ENCODE measurements around the gene TP53TG5.
"Not testable (repeated sequence)": the region's sequence is repeated elsewhere in the genome, so short reads cannot be mapped to it uniquely, and the experiment has no call there.

Gene TP53TG5

DNA sequence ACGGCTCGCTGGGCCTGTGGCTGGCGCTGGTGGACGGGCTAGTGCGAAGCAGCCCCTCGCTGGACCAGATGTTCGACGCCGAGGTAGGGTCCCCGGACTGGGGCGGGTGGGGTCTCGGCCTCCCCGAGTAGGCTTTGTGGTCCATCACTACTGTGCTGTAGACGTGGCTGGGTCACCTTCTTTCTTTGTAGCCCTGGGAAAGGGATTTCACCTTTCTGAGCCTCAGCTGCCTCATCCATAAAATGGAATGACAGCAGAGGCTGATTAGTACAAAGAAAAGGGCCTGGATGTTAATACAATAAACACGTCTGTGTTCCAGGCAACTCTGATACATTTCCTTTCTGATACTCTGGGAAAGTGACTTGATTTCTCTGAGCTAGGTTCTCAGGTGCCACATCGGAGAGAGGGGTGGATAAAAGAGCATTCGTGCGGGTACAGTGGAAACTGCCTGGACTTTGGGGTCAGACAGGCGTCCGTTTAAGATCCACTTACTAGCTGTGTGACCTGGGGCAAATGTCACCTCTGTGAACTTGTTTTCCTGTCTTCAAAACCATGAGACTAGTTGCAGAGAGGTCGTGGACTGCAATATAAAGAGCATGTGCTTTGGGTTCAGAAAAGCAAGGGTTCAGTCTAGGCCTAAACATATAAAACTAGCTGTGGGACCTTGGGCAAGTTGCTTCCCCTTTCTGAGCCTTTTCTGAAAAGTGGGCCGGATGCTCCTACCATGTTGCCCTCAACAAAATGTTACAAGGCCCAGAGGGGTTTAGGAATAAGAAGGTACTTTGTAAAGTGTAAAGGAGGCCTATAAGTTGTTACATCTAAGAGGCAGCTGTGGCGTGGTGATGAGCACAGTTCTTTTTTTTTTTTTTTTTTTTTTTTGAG is 14.3 kb downstream of the TP53TG5 start:
- DNase-seq: no peak

DNA sequence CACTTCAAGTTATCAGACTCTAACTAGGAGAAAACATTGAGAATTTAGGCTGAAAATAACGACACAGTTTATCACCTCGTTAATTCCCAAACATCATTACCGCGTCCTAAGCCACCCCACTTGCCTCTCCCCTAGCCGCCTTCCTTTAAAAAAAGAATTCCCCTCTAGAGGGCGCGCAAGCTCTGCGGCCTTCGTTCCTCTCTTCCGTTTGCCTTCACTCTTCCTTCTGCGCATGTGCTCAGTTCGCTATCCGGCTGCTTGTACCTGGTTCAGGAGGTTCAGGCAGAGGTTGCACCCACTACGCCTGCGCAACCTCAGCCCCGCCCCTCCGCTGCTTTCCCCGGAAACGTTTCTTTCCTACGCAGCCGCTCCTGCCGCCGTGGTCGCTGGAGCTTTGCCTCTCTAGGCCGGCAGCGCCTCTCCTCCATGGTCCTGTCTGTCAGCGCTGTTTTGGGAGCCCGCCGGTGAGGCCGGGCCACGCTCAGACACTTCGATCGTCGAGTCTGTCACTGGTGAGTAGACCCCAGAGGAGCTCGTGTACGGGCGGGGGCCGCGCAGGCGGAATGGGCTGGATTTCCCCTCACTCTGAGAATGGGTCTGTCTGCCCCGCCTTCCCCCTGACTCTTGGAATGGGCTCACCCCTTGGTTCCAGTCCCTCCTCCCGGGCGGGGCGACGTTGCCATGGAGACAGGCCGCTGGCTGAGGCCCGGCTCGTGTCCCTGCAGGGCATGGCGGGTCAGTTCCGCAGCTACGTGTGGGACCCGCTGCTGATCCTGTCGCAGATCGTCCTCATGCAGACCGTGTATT is 15.1 kb downstream of the TP53TG5 start, which contains the start of gene SYS1:
SYS1 (plus strand) TSS at position 353 of the 807 bp plus-strand sequence; CDS start at position 729, 376 bp downstream.
- DNase-seq: peak; percentile 89

DNA sequence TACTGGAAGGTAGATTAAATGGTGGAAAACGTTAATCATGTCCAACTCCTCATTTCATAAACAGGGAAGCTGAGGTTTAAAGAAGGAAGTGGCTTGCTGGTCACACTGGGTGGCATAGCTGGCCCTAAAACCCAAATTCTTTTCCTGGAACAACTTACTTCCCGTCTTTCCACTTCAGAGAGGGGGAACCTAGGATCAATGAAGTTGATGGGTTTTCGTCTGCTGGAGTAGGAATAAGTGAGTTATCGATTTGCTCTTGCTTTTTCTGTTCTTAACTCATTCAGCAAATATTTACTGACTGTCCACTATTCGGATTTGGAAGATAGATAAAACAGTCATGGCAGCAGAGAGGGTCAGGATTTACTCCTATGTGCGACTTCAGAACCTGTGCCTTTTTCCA is 16.3 kb downstream of the TP53TG5 start:
- no peak for DNase-seq

DNA sequence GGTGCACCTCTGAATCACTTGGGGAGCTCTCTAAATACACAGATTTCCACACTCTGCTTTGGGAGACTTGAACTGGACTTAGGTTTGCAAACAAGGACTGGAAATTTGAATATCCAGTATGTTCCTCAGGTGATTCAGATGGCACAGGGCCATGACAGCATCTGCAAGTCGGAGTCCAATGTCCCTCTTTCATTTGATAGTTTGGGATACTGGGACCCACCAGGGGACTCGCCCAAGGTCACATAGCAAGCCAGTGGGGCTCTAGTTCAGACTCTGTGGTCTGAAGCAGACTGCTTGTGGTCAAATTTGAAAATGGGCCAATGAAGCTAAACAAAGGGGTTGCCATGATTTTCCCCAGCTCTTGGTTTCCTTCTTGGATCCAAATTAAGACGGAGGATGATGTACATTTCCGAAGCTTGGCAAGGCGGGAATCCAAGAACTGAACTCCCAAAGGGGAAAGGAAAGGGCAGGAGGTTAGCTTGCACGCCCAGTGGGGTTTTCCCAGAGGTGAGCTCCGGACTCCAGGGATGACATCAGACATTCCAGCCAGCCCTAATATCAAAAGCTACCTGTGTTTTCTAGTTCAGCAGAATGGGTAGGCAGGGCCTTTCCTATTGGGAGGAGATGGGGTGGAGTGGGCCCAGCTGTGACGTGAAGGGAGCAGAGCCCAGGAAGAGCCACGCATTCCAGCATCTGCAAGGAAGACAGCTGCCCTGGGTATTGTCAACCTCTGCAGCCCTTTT is 18.5 kb downstream of the TP53TG5 start:
- no peak for DNase-seq

DNA sequence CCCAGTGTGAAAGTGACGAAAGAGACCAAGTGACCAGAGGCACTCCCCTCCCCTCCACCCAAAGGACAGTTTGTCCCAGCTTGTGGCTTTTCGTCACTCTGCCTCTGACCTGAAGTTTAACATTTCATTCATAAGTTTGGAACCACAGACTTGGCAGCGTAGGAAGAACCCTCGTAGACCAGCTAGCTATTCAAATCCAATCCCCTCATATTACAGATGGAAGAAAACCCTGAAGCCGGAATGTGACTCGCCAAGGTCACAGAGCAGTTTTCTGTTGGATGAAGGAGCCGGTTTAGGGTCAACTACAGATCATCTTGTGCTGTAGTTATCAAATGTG is 19.1 kb downstream of the TP53TG5 start:
- DNase-seq: no peak

DNA sequence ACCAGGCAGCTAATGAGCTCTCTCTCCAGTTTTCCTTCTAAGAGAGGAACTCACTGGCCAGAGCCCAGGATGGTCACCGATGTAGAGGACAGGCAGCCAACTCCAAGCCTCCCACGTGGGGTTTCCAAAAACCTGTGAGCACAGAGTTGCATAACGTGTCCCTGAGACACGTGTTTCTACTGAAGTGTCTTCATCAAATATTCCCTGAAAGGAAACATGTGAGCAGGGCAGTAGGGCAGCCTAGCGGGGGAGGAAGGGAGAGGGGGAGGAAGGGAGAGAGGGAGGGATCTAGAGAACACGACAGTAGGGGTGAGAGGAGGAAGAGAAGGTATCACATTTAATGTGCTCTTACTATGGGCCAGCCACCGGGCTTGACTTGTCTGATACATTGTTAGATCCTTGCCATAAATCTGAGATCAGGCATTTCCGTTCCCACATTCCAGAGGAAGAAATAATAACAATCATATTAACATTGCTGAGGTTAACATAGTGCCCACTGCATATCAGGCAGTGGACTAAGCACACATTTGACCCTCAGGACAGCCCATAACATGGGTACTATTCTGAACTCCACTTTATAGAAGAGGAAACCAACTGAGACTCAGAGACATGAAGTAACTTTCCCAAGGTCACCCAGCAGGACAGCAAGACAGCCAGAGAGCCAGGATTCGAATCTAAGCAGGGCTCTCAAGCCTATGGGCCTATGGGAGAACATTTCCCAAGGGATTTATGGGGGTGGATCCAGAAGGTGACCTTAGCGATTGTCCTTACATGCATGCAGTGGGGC is 19.6 kb downstream of the TP53TG5 start:
- no peak for DNase-seq

DNA sequence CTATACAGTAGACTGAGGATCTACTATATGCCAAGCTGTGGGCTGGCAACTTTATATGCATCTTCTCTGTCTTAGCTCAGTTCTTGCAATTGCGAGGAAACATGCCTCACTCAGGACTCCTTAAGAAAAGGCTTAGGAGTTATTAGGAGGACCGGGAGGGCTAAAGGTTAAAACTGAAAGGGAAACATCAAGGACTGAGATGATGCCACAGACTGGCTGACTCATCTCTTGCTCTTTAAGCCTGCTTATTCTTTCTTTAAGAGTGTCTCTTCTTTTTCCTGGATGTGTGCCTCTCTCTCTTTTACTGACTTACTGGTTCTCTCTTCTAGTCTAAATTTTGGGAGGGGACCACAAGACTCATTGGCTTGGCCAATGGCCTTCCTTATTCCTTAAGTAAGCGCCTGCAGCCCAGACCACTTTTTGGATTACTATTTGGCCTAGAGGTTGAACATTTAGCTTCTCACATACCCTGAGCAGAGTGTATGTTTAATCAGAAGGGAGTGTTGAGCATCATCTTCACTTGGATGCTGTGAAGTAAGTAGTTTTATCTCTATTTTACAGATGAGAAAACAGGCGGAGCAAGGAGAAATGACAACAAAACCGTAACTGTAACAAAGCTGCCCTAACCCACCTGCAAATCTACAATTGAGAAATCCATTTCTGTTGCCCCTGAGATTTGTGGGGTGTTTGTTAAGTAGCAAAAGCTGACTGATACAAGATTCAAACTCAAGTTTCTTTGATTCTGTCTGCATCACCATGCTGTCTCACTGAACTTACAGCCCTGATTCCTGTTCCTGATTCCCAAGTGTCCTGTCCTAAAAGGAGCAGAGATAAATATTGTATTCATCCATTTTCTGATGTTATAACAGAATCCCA is 22.7 kb downstream of the TP53TG5 start:
- no peak for DNase-seq

DNA sequence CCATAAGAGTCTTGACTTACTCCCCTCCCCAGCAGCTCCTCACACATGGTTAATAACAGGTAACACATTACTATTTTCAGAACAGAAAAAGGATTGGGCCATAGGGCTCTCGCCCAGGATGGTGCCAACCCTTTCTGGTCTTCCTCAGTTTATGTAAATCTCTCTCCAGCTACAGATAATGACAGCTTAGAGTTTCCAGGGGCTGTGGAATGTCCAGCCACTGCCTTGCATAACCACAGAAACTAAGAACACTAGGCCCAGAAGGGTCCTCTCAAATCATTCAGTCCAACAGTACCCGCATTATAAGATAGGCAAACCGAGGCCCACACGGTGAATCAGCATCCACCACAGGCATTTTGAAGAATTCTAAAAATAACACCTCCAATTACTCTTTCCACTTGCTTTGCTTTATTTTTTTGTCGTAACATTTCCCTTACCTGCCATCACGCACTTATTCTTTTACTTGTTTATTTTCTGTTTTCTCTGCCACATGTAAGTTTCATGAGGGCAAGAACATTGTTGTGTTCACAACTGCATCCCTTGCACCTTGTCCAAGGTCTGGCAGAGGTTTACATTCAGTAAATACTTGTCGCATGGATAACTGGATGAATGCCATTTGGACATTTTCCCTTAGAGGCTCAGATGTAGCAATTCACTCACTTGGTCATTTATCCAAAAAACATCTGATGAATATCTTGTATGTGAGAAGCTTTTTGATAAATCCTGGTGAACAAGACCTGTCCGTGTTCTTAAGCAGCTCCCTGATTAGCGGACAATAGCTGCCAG is 23.5 kb downstream of the TP53TG5 start:
- DNase-seq: no peak

DNA sequence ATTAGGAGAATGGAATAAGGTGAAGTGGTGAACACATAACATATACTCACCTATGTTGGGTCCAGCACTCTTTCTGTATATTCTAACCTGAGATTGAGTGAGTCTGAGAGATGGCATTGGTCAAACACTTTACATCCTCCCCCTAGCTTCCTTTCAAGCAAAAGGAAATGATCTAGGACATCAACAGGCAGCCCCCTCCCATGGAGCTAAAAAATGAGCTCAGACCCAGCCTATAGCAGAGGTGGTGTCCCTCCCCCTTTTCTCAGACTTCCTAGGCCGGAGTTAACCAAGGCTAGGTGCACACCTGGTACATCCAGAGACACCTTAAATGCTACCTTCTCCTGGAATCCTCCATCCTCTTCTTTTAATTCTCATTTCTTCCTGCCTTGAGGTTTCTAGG is 24.4 kb downstream of the TP53TG5 start:
- DNase-seq: no peak

DNA sequence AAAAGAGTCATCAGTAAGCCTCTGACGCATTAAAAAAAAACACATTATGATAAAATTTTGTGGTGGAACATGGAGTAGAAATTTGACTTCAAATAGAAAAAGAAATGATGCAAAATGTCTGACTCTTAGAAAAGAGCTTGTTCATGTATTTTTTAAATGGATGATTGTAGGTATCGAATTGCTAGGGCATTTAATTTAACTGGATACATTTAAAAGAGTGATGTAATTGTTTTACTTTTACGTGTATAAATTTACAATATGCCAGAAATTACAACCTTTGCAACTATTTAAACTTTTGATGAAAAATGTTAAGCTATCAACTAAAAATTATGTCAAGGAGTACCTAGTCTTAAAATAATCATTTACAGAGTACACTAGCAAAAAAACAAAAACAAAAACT is 25.4 kb downstream of the TP53TG5 start:
- no peak for DNase-seq

DNA sequence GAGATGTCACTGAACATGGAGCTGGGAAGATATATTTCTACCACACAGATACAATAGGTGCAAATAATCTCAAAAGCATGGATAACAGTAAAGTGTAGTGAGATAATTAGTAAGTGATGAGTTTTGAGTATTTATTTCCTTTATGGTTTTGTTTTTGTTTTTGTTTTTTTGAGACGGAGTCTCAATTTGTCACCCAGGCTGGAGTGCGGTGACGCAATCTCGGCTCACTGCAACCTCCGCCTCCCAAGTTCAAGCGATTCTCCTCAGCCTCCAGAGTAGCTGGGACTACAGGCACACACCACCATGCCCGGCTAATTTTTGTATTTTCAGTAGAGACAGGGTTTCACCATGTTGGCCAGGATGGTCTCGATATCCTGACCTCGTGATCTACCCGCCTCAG is 27.3 kb downstream of the TP53TG5 start:
- not testable (repeated sequence) for DNase-seq

DNA sequence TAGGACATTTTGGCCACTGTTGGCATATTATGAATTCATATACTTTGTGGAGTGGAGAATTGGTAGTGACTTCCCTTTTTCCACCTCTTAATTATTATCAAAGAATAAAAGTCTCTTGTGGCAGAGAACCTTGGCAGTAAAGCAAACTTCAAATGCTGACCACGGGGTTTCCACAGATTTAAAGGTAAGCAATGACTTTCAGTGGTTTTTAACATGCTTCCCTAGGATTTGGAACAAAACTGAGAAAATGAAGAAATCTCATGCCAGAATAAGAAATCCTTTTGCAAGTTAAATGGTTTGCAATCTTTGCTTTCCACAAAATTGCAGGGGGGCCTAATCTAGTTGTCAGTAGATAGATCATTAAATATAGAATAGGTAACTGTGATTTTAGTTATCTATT is 27.9 kb downstream of the TP53TG5 start:
- DNase-seq: no peak

DNA sequence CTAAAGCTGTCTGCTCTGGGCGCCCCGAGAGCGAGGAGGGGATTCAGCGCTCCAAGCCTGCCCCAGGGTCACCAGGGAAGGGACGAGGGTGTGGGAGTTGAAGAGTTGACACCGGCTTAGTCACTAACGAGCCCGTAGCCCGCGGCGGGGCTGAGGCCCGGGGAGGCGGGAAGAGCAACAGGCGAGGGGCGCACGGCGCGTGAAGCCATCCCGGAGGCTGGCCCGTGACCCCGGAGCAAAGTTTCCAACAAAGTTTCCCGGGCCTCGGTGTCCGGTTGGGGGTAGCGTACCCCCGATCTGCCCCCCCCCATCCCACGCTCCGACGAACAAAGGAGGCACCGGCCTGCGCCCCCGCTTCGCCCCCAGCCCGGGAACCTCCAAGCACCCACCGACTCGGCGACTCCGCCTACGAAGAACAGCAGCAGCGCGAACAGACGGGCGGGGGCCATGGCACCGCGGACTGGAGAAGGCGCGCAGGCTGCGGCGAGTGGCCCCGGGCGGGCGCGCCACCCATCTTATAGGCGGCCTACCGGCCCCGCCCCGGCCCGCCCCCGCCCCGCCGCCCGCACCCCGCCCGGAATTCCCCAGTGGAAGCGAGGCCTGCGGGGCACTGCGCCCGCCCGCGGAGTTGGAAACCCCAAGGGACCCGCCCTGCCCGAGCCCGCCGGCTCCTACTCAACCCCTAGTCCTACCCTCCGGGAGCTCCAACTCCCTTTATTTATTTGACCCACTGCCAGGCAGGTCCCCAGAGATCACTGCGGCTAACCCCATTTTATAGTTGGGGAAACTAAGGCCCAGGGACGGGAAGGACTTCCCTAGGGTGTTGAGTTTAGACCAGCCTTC is 30.0 kb downstream of the TP53TG5 start, which contains the start of gene SDC4:
SDC4 (minus strand) TSS at position 489 of the 843 bp plus-strand sequence; CDS start at position 449, 40 bp downstream.
- DNase-seq: no peak

DNA sequence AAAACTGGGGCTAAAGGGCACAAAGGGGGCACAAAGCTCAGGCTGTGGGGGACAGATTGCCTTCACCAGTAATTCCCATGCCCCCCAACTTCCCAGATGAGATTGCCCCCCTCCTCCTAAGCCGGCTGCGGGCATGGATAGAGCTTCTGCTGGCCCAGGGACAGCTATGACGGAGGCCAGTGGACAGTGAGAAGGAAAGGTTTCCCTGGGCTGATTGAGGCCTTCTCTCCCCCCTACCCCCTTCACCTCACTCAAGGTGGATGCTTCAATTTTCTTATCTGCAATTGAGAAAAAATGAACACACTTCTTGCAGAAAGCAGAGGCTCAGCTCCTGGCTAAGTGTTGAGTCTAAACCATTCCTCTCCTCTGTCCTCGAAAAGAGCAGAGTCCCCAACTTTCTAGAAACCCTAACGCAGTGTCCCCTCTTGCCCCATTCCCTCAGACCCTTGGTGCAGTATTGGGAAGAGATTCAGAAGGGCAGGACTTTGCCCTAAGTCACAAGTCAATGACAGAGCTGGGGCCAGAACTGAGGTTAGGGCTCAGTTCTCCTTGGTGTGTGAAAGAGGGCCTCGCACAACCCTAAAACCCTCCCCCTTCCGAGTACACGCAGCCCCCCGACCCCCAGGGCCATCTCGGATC is 30.7 kb downstream of the TP53TG5 start:
- no peak for DNase-seq

DNA sequence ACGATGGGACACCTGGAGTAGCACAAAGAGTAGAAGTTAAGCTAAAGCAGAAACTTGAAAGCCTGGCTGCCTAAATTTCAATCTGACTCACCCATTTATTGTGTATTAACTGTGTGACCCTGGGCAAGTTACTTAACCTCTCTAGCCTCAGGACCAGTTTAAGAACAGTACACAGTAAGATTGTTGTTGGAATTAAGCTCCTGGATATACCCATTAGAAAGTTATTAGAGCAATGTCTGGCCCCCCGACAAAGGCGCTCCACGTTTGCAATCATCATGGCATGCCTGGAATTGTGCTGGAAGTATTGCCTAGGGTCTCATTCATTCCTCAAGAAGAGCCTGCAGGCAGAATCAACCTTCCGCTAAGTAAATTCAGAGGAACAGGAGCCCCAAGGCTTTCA is 31.3 kb downstream of the TP53TG5 start:
- DNase-seq: no peak

DNA sequence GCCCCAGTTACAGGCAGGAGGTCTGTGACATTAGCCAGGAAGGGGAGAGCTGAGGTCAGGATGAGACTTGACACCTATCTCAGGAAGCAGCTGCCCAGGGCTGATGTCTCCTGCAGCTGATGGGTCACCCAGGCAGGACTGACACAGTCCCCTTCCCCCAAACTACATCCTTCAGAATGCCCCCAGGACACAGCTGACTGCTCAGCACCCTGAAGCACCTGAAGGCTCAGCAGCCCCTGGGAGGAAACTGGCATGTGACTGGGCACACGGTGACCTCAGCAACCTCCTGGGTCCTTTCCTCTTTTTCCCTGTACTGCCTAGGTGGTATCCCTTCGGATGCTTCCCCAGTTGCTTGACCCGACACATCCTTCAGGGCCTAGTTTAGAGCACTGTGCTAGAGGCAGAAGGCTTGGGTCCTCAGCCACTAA is 31.8 kb downstream of the TP53TG5 start:
- DNase-seq: no peak

DNA sequence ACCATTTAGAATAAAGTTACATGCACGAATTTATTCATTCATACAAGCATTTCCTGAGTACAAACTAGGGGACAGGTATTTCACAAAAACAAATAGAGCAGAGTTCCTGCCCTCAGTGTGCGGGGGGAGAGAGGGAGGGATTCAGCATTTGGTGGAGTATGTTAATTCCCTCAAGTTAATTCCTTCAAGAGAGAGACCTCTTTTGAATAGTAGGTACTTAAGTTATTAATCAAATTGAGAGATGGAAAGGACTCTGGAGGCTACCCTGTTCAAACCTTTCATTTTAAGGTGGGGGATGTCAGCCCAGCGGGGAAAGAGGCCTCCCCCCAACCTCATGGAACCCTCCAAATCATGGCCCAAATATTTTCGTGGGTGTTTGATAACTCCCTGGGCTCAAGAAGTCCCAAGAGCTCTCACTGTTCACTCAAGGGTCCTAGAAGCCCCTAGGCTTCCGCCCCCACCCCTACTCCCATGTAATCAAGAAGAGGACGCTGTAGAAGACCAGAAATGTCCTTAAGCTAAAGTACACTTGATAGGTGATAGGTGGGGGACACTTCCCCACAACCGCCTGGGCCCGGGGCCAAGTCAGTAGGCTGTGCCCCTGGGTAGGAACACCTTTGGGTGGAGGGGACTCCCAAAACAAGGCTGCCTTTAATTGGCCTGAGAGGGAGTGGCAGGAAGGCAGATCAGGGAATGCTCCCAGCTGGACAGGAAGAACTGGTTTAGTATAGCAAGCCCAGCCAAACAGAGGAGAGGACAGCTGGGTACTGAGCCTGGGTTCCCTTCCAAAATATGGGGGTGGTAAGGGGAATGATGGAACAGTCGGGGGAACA is 32.8 kb downstream of the TP53TG5 start:
- no peak for DNase-seq
